ENCODE results near the gene NMT2.

Gene NMT2

GRCh38 chr10:15181576-15182156 is 13.2 kb upstream of the NMT2 start:
- DNase-seq = no peak

GRCh38 chr10:15180736-15181135 is 12.2 kb upstream of the NMT2 start:
- DNase-seq = no peak

- DNase-seq = no peak
Measured at GRCh38 chr10:15176269-15176668, 7.8 kb upstream of the NMT2 start.

- DNase-seq = no peak
Measured at GRCh38 chr10:15175587-15175986, 7.1 kb upstream of the NMT2 start.

GRCh38 chr10:15172306-15172840 is 3.9 kb upstream of the NMT2 start:
- no peak for DNase-seq

GRCh38 chr10:15169555-15170401 is 1.3 kb upstream of the NMT2 start:
- no peak for DNase-seq

GRCh38 chr10:15168786-15169554 is 477 bp upstream of the NMT2 start:
- peak; percentile 95 to 97 for DNase-seq

- peak; percentile 6 to 19 for DNase-seq
Measured at GRCh38 chr10:15167411-15168290, 842 bp downstream of the NMT2 start.

- no peak for DNase-seq
Measured at GRCh38 chr10:15166325-15166724, 2.2 kb downstream of the NMT2 start.

- peak; percentile 70 to 78 for DNase-seq
Measured at GRCh38 chr10:15163253-15163828, 5.2 kb downstream of the NMT2 start.

- no peak for DNase-seq
Measured at GRCh38 chr10:15158972-15159371, 9.5 kb downstream of the NMT2 start.

GRCh38 chr10:15158448-15158847 is 10.0 kb downstream of the NMT2 start:
- no peak for DNase-seq

GRCh38 chr10:15155978-15156656 is 12.4 kb downstream of the NMT2 start:
- DNase-seq = no peak

GRCh38 chr10:15152556-15152955 is 15.9 kb downstream of the NMT2 start:
- no peak for DNase-seq

- no peak for DNase-seq
Measured at GRCh38 chr10:15150563-15150962, 17.9 kb downstream of the NMT2 start.

- no peak for DNase-seq
Measured at GRCh38 chr10:15149042-15149771, 19.3 kb downstream of the NMT2 start.

GRCh38 chr10:15147594-15148392 is 20.7 kb downstream of the NMT2 start:
- DNase-seq = no peak

- DNase-seq = no peak
Measured at GRCh38 chr10:15146366-15146765, 22.1 kb downstream of the NMT2 start.

GRCh38 chr10:15144788-15145187 is 23.7 kb downstream of the NMT2 start:
- no peak for DNase-seq

Measured in inflammatory macrophage (primary cell).